GM23338 (cell line): ENCODE measurements around the gene TMEM158.

Experiments
- EZH2 ChIP-seq: fragments of 200-600 bp; sonication (generic); IDR thresholded peaks from one replicate; pipeline ENCODE4 v1.8.0; 2017; ENCODE audit warnings: antibody characterized with exemption, mild to moderate bottlenecking, low read depth; ENCODE audit not compliant: unreplicated experiment
- POLR2AphosphoS5 ChIP-seq: IDR thresholded peaks from 2 replicates; pipeline ENCODE4 v1.6.1; 2016; ENCODE audit warnings: antibody characterized with exemption, low read depth
- ZNF114 ChIP-seq: fragments of 250-450 bp; sonication (Bioruptor Pico); IDR thresholded peaks from 2 replicates; pipeline ENCODE4 v1.5.0; 2020; ENCODE audit warnings: mild to moderate bottlenecking, moderate library complexity
- TF ChIP-seq, protein P1 (sequence below), 2 experiments: fragments of 200-600 bp in 1 of 2; sonication (generic) in 1 of 2; conservative IDR thresholded peaks; 2 replicates each; pipeline versions ENCODE4 v1.5.1 to v1.6.1; 2016 to 2017; ENCODE audit warnings: antibody characterized with exemption in 2 of 2, low read depth in 2 of 2, mild to moderate bottlenecking in 2 of 2, moderate library complexity in 1 of 2

DNA sequence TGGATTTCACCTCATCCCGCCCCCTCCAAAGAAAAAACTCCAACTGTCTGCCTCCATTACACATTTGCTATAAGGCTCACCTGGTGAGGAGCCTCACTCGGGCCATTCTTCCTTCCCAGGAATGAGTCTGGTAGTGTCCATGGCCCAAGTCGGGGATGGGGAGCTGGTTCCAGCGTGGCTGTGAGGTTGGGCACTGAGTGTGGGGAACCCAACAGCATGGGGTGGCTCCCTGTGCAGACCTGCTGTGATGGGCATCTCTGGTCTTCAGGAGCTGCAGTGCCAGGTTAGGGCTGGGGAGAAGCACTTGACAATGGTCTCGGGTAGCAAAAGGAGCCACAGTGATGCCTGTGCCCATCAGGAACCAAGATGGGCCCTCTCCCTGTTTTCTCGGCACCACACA is 39.2 kb downstream of the TMEM158 start:
- no peak for TF ChIP-seq EZH2
- TF ChIP-seq, protein P1, sequence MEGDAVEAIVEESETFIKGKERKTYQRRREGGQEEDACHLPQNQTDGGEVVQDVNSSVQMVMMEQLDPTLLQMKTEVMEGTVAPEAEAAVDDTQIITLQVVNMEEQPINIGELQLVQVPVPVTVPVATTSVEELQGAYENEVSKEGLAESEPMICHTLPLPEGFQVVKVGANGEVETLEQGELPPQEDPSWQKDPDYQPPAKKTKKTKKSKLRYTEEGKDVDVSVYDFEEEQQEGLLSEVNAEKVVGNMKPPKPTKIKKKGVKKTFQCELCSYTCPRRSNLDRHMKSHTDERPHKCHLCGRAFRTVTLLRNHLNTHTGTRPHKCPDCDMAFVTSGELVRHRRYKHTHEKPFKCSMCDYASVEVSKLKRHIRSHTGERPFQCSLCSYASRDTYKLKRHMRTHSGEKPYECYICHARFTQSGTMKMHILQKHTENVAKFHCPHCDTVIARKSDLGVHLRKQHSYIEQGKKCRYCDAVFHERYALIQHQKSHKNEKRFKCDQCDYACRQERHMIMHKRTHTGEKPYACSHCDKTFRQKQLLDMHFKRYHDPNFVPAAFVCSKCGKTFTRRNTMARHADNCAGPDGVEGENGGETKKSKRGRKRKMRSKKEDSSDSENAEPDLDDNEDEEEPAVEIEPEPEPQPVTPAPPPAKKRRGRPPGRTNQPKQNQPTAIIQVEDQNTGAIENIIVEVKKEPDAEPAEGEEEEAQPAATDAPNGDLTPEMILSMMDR (conservative IDR thresholded peaks at IDR 0.05; ENCODE audit: low read depth in 2 of 2) = no peak
- TF ChIP-seq ZNF114 = no peak
- no peak for TF ChIP-seq POLR2AphosphoS5
